ENCODE measurements around the gene NXPH1.

NXPH1 gene

DNA sequence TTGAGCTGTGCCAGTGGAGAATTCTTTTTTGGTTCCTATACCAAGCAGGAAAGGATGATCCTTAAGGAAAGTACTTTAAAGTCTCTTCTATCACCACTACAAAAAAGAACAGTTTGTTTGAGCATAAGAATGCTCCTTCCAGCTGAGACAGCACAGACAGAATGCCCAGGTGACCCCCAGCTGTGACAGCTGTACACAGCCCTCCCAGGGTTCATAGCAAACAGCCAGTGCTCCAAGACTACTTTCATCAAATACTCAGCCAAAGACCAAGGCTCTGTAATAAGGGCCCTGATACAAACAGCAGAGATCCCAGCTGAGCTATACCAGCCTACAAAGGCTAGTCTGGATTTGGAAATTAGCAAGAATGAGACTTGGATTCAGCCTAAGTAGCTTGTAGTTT is 65.7 kb downstream of the NXPH1 start:
- H3K4me3 ChIP-seq (ENCODE audit: low read depth, low read length), result no peak overlapping the region
- no peak for DNase-seq (ENCODE audit: low read depth)
- TF ChIP-seq, protein P1, sequence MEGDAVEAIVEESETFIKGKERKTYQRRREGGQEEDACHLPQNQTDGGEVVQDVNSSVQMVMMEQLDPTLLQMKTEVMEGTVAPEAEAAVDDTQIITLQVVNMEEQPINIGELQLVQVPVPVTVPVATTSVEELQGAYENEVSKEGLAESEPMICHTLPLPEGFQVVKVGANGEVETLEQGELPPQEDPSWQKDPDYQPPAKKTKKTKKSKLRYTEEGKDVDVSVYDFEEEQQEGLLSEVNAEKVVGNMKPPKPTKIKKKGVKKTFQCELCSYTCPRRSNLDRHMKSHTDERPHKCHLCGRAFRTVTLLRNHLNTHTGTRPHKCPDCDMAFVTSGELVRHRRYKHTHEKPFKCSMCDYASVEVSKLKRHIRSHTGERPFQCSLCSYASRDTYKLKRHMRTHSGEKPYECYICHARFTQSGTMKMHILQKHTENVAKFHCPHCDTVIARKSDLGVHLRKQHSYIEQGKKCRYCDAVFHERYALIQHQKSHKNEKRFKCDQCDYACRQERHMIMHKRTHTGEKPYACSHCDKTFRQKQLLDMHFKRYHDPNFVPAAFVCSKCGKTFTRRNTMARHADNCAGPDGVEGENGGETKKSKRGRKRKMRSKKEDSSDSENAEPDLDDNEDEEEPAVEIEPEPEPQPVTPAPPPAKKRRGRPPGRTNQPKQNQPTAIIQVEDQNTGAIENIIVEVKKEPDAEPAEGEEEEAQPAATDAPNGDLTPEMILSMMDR (IDR thresholded peaks at IDR 0.05; ENCODE audit: low read depth, low read length, missing control alignments), result no peak

DNA sequence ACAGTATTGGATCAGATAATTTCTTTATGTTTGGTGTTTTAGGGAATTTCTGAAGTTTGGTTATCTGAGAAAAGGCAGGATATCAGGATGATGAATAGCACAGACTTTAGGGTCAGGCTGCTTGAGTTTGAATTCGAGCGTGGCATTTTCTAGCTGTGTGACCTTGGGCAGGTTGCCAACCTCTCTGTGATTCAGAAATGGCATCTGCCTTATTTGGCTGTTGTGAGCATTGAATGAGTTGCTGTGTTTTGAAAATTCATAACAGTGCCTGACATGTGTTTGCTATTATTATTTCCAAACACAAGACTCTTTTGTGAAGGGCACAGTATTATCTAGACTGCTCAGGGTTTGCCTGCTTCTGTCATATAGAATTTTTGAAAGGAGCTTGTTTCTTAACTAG is 66.9 kb downstream of the NXPH1 start:
- no peak for DNase-seq (ENCODE audit: low read depth)
- TF ChIP-seq, protein P1 (IDR thresholded peaks at IDR 0.05; ENCODE audit: low read depth, low read length, missing control alignments), result no peak
- H3K4me3 ChIP-seq (ENCODE audit: low read depth, low read length), result no peak overlapping the region

DNA sequence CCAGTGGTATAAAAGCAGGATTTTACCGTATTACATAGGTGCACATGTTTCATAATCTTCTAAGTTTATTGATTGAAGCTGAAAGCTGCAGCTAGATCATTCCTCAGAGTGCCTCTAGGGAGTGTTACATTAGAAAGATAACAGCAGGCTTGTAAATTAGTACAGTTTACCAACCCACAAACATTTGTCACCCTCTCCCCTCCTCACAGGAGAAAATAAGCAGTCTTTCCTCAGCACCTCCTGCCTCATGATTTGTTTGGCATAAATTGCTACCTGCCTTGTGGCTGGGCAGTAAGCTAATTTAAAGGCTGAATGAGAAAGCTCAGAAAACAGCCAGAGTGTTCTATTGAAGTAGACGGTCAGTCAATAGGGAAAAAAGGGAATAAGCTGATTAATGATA is 74.2 kb downstream of the NXPH1 start:
- DNase-seq (ENCODE audit: low read depth), result no peak
- TF ChIP-seq, protein P1 (IDR thresholded peaks at IDR 0.05; ENCODE audit: low read depth, low read length, missing control alignments), result no peak
- H3K4me3 ChIP-seq (ENCODE audit: low read depth, low read length), result no peak overlapping the region

DNA sequence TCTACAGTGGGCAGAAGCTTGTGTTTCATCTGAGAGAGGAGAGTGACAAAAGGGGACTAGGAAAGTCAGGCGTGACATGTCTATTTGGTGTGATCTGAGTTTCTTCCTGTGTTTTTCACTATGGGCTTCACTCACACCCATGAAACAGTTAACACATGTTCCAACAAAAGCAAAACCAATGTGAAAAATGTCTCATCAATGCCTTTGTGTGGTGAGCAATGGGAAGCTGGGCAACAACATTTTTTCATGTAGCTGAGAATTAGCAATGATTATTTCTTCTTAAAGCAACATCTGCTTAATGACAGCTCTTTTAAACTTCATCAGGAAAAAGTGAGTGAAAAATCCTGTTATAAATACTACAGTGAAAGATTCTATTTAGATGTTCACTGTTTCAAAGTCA is 76.2 kb downstream of the NXPH1 start:
- no peak for DNase-seq (ENCODE audit: low read depth)
- H3K4me3 ChIP-seq (ENCODE audit: low read depth, low read length), result no peak overlapping the region
- TF ChIP-seq, protein P1 (IDR thresholded peaks at IDR 0.05; ENCODE audit: low read depth, low read length, missing control alignments), result no peak

DNA sequence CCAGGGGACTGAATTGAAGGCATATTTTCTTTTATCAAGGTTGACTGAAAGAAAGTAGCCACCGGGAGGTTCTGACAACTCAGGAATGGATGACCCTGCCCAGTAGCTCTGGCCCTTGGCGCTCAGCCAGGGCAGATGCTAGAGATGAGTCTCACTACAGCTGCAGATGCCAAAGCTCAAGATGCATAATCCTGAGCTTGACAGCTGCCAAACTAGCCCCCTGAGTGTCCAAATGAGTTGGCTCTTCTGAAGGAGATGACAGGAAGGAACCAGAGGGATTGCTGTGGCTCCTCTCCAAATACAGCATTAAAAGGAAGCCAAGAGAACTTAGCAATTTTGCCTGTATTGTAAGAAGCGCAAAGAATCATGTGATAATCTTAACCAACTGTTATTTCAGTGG is 78.4 kb downstream of the NXPH1 start:
- TF ChIP-seq, protein P1 (IDR thresholded peaks at IDR 0.05; ENCODE audit: low read depth, low read length, missing control alignments), result no peak
- no peak for DNase-seq (ENCODE audit: low read depth)
- no peak overlapping the region for H3K4me3 ChIP-seq (ENCODE audit: low read depth, low read length)

DNA sequence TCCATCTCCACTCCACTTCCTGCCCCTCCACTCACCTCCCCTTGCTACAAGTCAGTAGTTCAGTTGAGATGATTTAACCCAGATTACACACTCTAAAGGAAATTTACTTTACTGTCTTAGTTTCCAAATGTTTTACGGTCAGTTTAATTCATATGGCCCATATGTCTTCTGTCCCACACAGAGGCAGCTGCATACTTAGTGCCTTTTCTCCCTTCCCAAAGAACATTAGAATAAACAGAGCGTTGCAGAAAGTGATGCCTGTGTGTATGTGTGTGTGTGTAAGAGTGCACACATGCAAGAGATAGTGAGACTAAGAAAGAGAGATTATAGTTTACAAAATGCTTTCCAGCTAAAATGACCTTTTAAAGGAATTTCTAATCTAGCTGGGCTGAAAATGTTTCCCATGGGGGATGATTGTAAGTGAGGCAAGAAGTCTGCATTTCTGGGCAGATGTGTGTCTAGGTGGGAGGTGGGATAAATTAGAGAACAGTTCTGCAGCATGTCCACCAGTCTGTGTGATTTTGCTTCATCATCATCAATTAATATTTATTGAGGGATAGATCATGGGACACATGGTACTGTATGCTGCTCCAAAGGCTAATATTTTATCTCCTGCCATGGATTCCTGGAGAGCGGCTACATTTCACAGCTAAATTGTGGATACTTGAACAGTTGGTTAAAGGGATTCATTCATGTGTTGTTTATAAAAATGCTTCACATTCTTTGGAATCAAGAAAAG is 81.5 kb downstream of the NXPH1 start:
- no peak overlapping the region for H3K4me3 ChIP-seq (ENCODE audit: low read depth, low read length)
- no peak for DNase-seq (ENCODE audit: low read depth)
- TF ChIP-seq, protein P1 (IDR thresholded peaks at IDR 0.05; ENCODE audit: low read depth, low read length, missing control alignments), result no peak

DNA sequence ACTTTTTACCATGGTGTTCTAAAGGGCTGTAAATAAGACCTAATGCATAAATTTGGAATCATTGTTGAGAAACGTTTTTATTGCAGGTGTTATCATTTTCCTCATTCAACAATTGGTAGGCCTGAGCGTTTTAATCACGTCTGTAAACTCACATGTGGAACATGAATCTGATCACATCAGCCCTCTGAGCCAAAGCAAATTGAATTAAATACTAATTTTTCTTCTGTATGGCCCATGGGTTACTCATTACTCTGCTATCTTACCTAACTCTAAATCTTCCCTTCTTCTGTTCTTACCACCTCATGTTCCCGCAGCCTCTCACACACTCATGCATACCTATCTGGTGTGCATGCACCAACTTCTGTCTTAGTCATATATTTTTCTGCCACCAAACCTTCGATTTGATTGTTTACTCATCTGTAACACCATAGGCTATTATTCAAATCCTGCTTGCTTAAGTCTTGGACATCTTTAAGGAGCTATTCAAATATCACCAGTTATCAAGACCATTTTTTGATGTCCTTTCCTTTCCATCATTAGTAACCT is 82.3 kb downstream of the NXPH1 start:
- no peak overlapping the region for H3K4me3 ChIP-seq (ENCODE audit: low read depth, low read length)
- TF ChIP-seq, protein P1 (IDR thresholded peaks at IDR 0.05; ENCODE audit: low read depth, low read length, missing control alignments), result no peak
- no peak for DNase-seq (ENCODE audit: low read depth)

Data from GM12864 (cell line).